DOHH2 (cell line): ENCODE results near the gene P2RY11.

Experiments used
- CTCF ChIP-seq: fragments of 200-600 bp; sonication (generic); IDR thresholded peaks from one replicate; pipeline ENCODE4 v1.5.1; 2014; ENCODE audit warnings: antibody characterized with exemption, mild to moderate bottlenecking, low read depth, low read length; ENCODE audit not compliant: poor library complexity, severe bottlenecking
- EZH2phosphoT487 ChIP-seq: fragments of 200-600 bp; sonication (generic); IDR thresholded peaks from 2 replicates; pipeline ENCODE4 v1.6.1; 2017; ENCODE audit warnings: borderline replicate concordance, mild to moderate bottlenecking, antibody characterized with exemption, low read length, moderate library complexity, mixed read lengths

- TF ChIP-seq CTCF, result no peak
- no peak for TF ChIP-seq EZH2phosphoT487
These were observed 24.2 kb downstream of the P2RY11 start for GRCh38 chr19:10135551-10136334.
